ENCODE data around the gene SH2D4B. TPM values are rescaled to one million over a fixed set of nuclear protein-coding genes. Genes with fewer than 3 reads are reported as not detected.

The SH2D4B gene
- total and polyA plus RNA-seq, 2 of the 13 experiments (the other 11 are each of a cell fraction or from before 2014, with no cell fraction given) = not detected

DNA sequence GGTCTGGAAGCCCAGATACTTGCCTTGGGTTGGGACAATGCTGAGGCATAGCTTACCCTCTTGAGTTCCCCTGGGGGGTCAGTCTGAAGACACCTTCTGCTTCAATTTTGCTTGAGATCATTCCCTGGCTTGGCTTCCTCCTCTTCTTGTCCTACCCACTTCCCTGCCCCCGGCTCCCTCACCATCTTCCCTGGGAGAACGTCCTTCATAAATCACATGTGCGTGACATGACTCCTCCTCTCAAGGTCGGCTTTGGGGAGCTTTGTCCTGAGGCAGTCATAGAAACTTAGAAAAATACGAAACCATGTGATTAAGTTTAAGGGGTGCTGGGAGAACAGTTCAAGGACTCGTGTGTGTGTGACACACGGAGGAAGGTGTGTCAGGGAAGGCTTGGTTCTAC is 122.6 kb downstream of the SH2D4B start:
- in situ Hi-C loops (cut with HindIII; ENCODE audit: extremely low pct_ligation_motif_present, low pct_unique_long_range_greater_than_20kb) = loop anchor here (5.0 kb wide), 1 partner anchor 262 kb away; no protein-coding TSS in a partner anchor
- Histone ChIP-seq H3K79me2 (ENCODE audit: insufficient read depth, low read length) (no peaks in the 10 kb centered on the region), H3K4me3 (replicated peaks in 1 of 3; ENCODE audit: insufficient read depth in 1 of 3, low read depth in 2 of 3, low read length in 3 of 3) (no peak overlapping the region), H2AFZ (ENCODE audit: low read length) (no peak overlapping the region), H3K4me2 (ENCODE audit: low read depth, low read length) (no peak overlapping the region), H3K36me3 (replicated peaks in 1 of 2; ENCODE audit: control insufficient read depth in 1 of 2, insufficient read depth in 2 of 2, low read length in 2 of 2) (no peaks in the 10 kb centered on the region), H3K27me3 (ENCODE audit: control insufficient read depth in 1 of 2, insufficient read depth in 2 of 2, low read length in 2 of 2) (peaks cover 0 to 2% of the 10 kb centered on the region in 2 experiments; a peak in 2 of 5 replicates), H3K4me1 (ENCODE audit: insufficient read depth, low read length) (peaks cover 11% of the 10 kb centered on the region), H3K9me3 (ENCODE audit: low read length) (no peaks in the 10 kb centered on the region; the same call in 1 of the 2 replicates), H3K9ac (ENCODE audit: insufficient read depth, low read depth, low read length) (no peak overlapping the region), H4K20me1 (ENCODE audit: insufficient read depth, low read length) (no peaks in the 10 kb centered on the region), H3K27ac (ENCODE audit: extremely low read length, insufficient read depth, low read length) (no peak overlapping the region)
- CTCF ChIA-PET (ENCODE audit: low intra/inter-chr PET ratio, low total read pairs) = no interaction called here
- no peak for ATAC-seq
- 31% methylated on average over 7 of the region's 7 CpGs for WGBS (ENCODE audit: low lambda C conversion rate)
- BruUV-seq (replicated peaks) = no TSS peak
- FAIRE-seq = no peak
- intact Hi-C loops (cut with micrococcal nuclease; ENCODE audit: unreplicated experiment) = loop anchor here (5.0 kb wide), 1 partner anchor 37 kb away; no protein-coding TSS in a partner anchor
- POLR2A ChIA-PET = no interaction called here
- DNase-seq (ENCODE audit: low spot score) = no peak
- TF ChIP-seq MXD3 (CRISPR knock-in tag; IDR thresholded peaks at IDR 0.05) (no peak), MIER3 (CRISPR knock-in tag; IDR thresholded peaks at IDR 0.05; ENCODE audit: borderline replicate concordance) (no peak), NBN (conservative IDR thresholded peaks at IDR 0.05) (no peak), ZNF800 (CRISPR knock-in tag; IDR thresholded peaks at IDR 0.05) (no peak), GTF2F1 (IDR thresholded peaks at IDR 0.05; ENCODE audit: low read length) (no peak), TSC22D2 (CRISPR knock-in tag; IDR thresholded peaks at IDR 0.05; ENCODE audit: borderline replicate concordance) (no peak), MXD4 (CRISPR knock-in tag; IDR thresholded peaks at IDR 0.05) (no peak), ZNF224 (CRISPR knock-in tag; IDR thresholded peaks at IDR 0.05) (no peak)
- TF ChIP-seq, protein P1, sequence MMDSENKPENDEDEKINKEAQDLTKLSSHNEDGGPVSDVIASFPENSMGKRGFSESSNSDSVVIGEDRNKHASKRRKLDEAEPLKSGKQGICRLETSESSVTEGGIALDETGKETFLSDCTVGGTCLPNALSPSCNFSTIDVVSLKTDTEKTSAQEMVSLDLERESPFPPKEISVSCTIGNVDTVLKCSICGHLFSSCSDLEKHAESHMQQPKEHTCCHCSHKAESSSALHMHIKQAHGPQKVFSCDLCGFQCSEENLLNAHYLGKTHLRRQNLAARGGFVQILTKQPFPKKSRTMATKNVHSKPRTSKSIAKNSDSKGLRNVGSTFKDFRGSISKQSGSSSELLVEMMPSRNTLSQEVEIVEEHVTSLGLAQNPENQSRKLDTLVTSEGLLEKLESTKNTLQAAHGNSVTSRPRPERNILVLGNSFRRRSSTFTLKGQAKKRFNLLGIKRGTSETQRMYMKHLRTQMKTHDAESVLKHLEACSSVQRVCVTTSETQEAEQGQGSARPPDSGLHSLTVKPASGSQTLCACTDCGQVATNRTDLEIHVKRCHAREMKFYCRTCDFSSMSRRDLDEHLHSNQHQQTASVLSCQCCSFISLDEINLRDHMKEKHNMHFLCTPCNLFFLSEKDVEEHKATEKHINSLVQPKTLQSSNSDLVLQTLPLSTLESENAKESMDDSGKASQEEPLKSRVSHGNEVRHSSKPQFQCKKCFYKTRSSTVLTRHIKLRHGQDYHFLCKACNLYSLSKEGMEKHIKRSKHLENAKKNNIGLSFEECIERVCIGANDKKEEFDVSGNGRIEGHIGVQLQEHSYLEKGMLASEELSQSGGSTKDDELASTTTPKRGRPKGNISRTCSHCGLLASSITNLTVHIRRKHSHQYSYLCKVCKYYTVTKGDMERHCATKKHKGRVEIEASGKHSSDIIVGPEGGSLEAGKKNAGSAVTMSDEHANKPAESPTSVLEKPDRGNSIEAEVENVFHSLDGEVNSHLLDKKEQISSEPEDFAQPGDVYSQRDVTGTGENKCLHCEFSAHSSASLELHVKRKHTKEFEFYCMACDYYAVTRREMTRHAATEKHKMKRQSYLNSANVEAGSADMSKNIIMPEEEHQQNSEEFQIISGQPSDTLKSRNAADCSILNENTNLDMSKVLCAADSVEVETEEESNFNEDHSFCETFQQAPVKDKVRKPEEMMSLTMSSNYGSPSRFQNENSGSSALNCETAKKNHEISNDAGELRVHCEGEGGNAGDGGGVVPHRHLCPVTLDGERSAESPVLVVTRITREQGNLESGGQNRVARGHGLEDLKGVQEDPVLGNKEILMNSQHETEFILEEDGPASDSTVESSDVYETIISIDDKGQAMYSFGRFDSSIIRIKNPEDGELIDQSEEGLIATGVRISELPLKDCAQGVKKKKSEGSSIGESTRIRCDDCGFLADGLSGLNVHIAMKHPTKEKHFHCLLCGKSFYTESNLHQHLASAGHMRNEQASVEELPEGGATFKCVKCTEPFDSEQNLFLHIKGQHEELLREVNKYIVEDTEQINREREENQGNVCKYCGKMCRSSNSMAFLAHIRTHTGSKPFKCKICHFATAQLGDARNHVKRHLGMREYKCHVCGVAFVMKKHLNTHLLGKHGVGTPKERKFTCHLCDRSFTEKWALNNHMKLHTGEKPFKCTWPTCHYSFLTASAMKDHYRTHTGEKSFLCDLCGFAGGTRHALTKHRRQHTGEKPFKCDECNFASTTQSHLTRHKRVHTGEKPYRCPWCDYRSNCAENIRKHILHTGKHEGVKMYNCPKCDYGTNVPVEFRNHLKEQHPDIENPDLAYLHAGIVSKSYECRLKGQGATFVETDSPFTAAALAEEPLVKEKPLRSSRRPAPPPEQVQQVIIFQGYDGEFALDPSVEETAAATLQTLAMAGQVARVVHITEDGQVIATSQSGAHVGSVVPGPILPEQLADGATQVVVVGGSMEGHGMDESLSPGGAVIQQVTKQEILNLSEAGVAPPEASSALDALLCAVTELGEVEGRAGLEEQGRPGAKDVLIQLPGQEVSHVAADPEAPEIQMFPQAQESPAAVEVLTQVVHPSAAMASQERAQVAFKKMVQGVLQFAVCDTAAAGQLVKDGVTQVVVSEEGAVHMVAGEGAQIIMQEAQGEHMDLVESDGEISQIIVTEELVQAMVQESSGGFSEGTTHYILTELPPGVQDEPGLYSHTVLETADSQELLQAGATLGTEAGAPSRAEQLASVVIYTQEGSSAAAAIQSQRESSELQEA (CRISPR knock-in tag; IDR thresholded peaks at IDR 0.05; ENCODE audit: not compliant biosample characterization) = no peak

All from HepG2 (cell line).